ENCODE data around the gene PAGR1. TPM values are rescaled to one million over a fixed set of nuclear protein-coding genes. Genes with fewer than 3 reads are reported as not detected.
A peak's percentile ranks its signal among the peaks of the same experiment; 100 is the strongest.

The PAGR1 gene
- total and polyA plus RNA-seq, 2 of the 13 experiments (the other 11 are each of a cell fraction or from before 2014, with no cell fraction given) = 9.8 to 66.4 TPM

GRCh38 chr16:29807426-29808218 is 8.3 kb upstream of the PAGR1 start (continued):
- TF ChIP-seq RERE (CRISPR knock-in tag; IDR thresholded peaks at IDR 0.05; ENCODE audit: low read depth) (no peak), ZKSCAN5 (CRISPR knock-in tag; IDR thresholded peaks at IDR 0.05) (no peak; the same call in 1 of the 2 replicates), U2AF1 (optimal IDR thresholded peaks at IDR 0.05; ENCODE audit: low read depth, low read length) (peak; percentile 67), ZNF546 (CRISPR knock-in tag; conservative IDR thresholded peaks at IDR 0.05) (peak; percentile 98), CREBL2 (CRISPR knock-in tag; IDR thresholded peaks at IDR 0.05; ENCODE audit: borderline replicate concordance) (peak; percentile 97; the same call in 1 of the 2 replicates), HDAC2 (CRISPR knock-in tag; IDR thresholded peaks at IDR 0.05) (peak; percentile 78), ARNTL (CRISPR knock-in tag; IDR thresholded peaks at IDR 0.05) (peak; percentile 97), UBTF (CRISPR knock-in tag; IDR thresholded peaks at IDR 0.05) (peak; percentile 98), JUNB (CRISPR knock-in tag; IDR thresholded peaks at IDR 0.05; ENCODE audit: borderline replicate concordance) (peak; percentile 92), ESRRA (CRISPR knock-in tag; IDR thresholded peaks at IDR 0.05; ENCODE audit: low read depth) (peak; percentile 83), ZBTB38 (CRISPR knock-in tag; IDR thresholded peaks at IDR 0.05) (peak; percentile 97), ZNF513 (CRISPR knock-in tag; conservative IDR thresholded peaks at IDR 0.05) (no peak), ZBTB7A (CRISPR knock-in tag; IDR thresholded peaks at IDR 0.05) (peak; percentile 98), KDM3A (CRISPR knock-in tag; IDR thresholded peaks at IDR 0.05; ENCODE audit: low read depth) (peak; percentile 87; the same call in 1 of the 2 replicates), XBP1 (CRISPR knock-in tag; IDR thresholded peaks at IDR 0.05) (peak; percentile 94; the same call in 1 of the 2 replicates), HMG20A (CRISPR knock-in tag; IDR thresholded peaks at IDR 0.05; ENCODE audit: borderline replicate concordance) (0 out of 2 replicates have a peak, but pooled peaks have one; percentile 66), RNF2 (conservative IDR thresholded peaks at IDR 0.05; ENCODE audit: low read depth) (peak; percentile 98), ZSCAN22 (CRISPR knock-in tag; IDR thresholded peaks at IDR 0.05) (peak; percentile 84; the same call in 1 of the 2 replicates), ZNF567 (CRISPR knock-in tag; IDR thresholded peaks at IDR 0.05; ENCODE audit: borderline replicate concordance) (no peak), TCF7L2 (IDR thresholded peaks at IDR 0.05; ENCODE audit: low read depth, low read length) (no peak)

Measured in HepG2 (cell line).